ENCODE measurements around the gene F11.
"Not testable (repeated sequence)": the region's sequence is repeated elsewhere in the genome, so short reads cannot be mapped to it uniquely, and the experiment has no call there.

F11 gene

GRCh38 chr4:186234367-186234766, 31.6 kb upstream of the F11 start:
- Histone ChIP-seq H3K4me1 (ENCODE audit: control insufficient read depth, insufficient read depth, low read length) (no peaks in the 10 kb centered on the region), H3K9me3 (ENCODE audit: control insufficient read depth, low read length) (no peaks in the 10 kb centered on the region), H3K27me3 (ENCODE audit: control insufficient read depth, insufficient read depth, low read length, poor library complexity, severe bottlenecking) (no peaks in the 10 kb centered on the region), H3K36me3 (ENCODE audit: control insufficient read depth, insufficient read depth, low read length) (no peaks in the 10 kb centered on the region), H3K4me3 (ENCODE audit: insufficient read depth, low read depth, low read length) (no peak overlapping the region), H3K27ac (ENCODE audit: insufficient read depth, low read depth, low read length, poor library complexity, severe bottlenecking) (no peak overlapping the region)
- 84 to 85% methylated on average over 2 of the region's 2 CpGs for WGBS, 2 experiments

- WGBS, 2 experiments, result 87 to 93% methylated on average over 4 of the region's 4 CpGs
- H3K27ac ChIP-seq (ENCODE audit: insufficient read depth, low read depth, low read length, poor library complexity, severe bottlenecking), result no peak overlapping the region
- no peak overlapping the region for H3K4me3 ChIP-seq (ENCODE audit: insufficient read depth, low read depth, low read length)
- H3K36me3 ChIP-seq (ENCODE audit: control insufficient read depth, insufficient read depth, low read length), result no peaks in the 10 kb centered on the region
- no peaks in the 10 kb centered on the region for H3K27me3 ChIP-seq (ENCODE audit: control insufficient read depth, insufficient read depth, low read length, poor library complexity, severe bottlenecking)
- no peaks in the 10 kb centered on the region for H3K9me3 ChIP-seq (ENCODE audit: control insufficient read depth, low read length)
- H3K4me1 ChIP-seq (ENCODE audit: control insufficient read depth, insufficient read depth, low read length), result no peaks in the 10 kb centered on the region
Observed at GRCh38 chr4:186236126-186236525, 29.9 kb upstream of the F11 start.

- WGBS, 2 experiments, result 89 to 91% methylated on average over 7 of the region's 7 CpGs
- Histone ChIP-seq H3K9me3 (ENCODE audit: control insufficient read depth, low read length) (no peaks in the 10 kb centered on the region), H3K4me1 (ENCODE audit: control insufficient read depth, insufficient read depth, low read length) (no peaks in the 10 kb centered on the region)
Observed at GRCh38 chr4:186240452-186240847, 25.5 kb upstream of the F11 start.

GRCh38 chr4:186240848-186241491, 25.0 kb upstream of the F11 start:
- Histone ChIP-seq H3K4me3 (ENCODE audit: insufficient read depth, low read depth, low read length) (no peak overlapping the region), H3K4me1 (ENCODE audit: control insufficient read depth, insufficient read depth, low read length) (no peaks in the 10 kb centered on the region), H3K36me3 (ENCODE audit: control insufficient read depth, insufficient read depth, low read length) (no peaks in the 10 kb centered on the region), H3K27ac (ENCODE audit: insufficient read depth, low read depth, low read length, poor library complexity, severe bottlenecking) (no peak overlapping the region), H3K27me3 (ENCODE audit: control insufficient read depth, insufficient read depth, low read length, poor library complexity, severe bottlenecking) (no peaks in the 10 kb centered on the region), H3K9me3 (ENCODE audit: control insufficient read depth, low read length) (no peaks in the 10 kb centered on the region)
- 76% methylated on average over 7 of the region's 7 CpGs for WGBS, 2 experiments

More at GRCh38 chr4:186240452-186240847, 25.5 kb upstream of the F11 start:
- no peaks in the 10 kb centered on the region for H3K27me3 ChIP-seq (ENCODE audit: control insufficient read depth, insufficient read depth, low read length, poor library complexity, severe bottlenecking)
- no peaks in the 10 kb centered on the region for H3K36me3 ChIP-seq (ENCODE audit: control insufficient read depth, insufficient read depth, low read length)
- no peak overlapping the region for H3K27ac ChIP-seq (ENCODE audit: insufficient read depth, low read depth, low read length, poor library complexity, severe bottlenecking)
- no peak overlapping the region for H3K4me3 ChIP-seq (ENCODE audit: insufficient read depth, low read depth, low read length)

GRCh38 chr4:186241616-186242015, 24.4 kb upstream of the F11 start:
- WGBS, 2 experiments, result 66% methylated on average over 4 of the region's 4 CpGs

GRCh38 chr4:186242031-186242430, 24.0 kb upstream of the F11 start:
- H3K4me1 ChIP-seq (ENCODE audit: control insufficient read depth, insufficient read depth, low read length); H3K4me3 ChIP-seq (ENCODE audit: insufficient read depth, low read depth, low read length); H3K27me3 ChIP-seq (ENCODE audit: control insufficient read depth, insufficient read depth, low read length, poor library complexity, severe bottlenecking); H3K9me3 ChIP-seq (ENCODE audit: control insufficient read depth, low read length); H3K27ac ChIP-seq (ENCODE audit: insufficient read depth, low read depth, low read length, poor library complexity, severe bottlenecking); H3K36me3 ChIP-seq (ENCODE audit: control insufficient read depth, insufficient read depth, low read length): not testable (repeated sequence)
- WGBS, 2 experiments, result 41 to 58% methylated on average over 6 to 9 of the region's 10 CpGs

More at GRCh38 chr4:186241616-186242015, 24.4 kb upstream of the F11 start:
- Histone ChIP-seq H3K4me1 (ENCODE audit: control insufficient read depth, insufficient read depth, low read length) (no peaks in the 10 kb centered on the region), H3K27me3 (ENCODE audit: control insufficient read depth, insufficient read depth, low read length, poor library complexity, severe bottlenecking) (no peaks in the 10 kb centered on the region), H3K9me3 (ENCODE audit: control insufficient read depth, low read length) (no peaks in the 10 kb centered on the region), H3K36me3 (ENCODE audit: control insufficient read depth, insufficient read depth, low read length) (no peaks in the 10 kb centered on the region), H3K4me3 (ENCODE audit: insufficient read depth, low read depth, low read length) (no peak overlapping the region), H3K27ac (ENCODE audit: insufficient read depth, low read depth, low read length, poor library complexity, severe bottlenecking) (no peak overlapping the region)

DNA sequence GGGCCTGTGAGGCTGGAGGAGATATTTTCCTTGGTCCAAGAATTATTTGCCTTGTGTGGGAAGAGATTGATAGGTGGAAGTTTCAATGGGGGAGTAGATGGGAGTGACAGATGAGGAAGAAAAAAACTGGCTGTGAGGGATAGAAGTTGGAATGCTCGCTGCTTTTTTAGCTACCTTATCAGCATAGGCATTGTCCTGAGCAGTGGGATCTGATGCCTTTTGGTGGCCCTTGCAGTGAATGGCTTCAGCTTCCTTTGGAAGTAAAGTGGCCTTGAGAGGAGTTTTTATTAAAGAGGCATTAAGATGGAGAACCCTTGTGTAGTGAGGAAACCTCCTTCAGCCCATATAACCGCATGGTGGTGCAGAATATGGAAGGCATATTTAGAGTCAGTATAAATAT, 22.7 kb upstream of the F11 start:
- no peaks in the 10 kb centered on the region for H3K36me3 ChIP-seq (ENCODE audit: control insufficient read depth, insufficient read depth, low read length)
- H3K4me1 ChIP-seq (ENCODE audit: control insufficient read depth, insufficient read depth, low read length), result no peaks in the 10 kb centered on the region
- H3K27me3 ChIP-seq (ENCODE audit: control insufficient read depth, insufficient read depth, low read length, poor library complexity, severe bottlenecking), result no peaks in the 10 kb centered on the region

GRCh38 chr4:186244835-186245234, 21.2 kb upstream of the F11 start:
- WGBS, 2 experiments, result 66 to 67% methylated on average over 5 of the region's 5 CpGs
- no peaks in the 10 kb centered on the region for H3K36me3 ChIP-seq (ENCODE audit: control insufficient read depth, insufficient read depth, low read length)

More for the DNA sequence above, 22.7 kb upstream of the F11 start:
- 28 to 39% methylated on average over 2 of the region's 2 CpGs for WGBS, 2 experiments
- no peak overlapping the region for H3K27ac ChIP-seq (ENCODE audit: insufficient read depth, low read depth, low read length, poor library complexity, severe bottlenecking)
- H3K9me3 ChIP-seq (ENCODE audit: control insufficient read depth, low read length), result no peaks in the 10 kb centered on the region
- no peak overlapping the region for H3K4me3 ChIP-seq (ENCODE audit: insufficient read depth, low read depth, low read length)

GRCh38 chr4:186247062-186247752, 18.8 kb upstream of the F11 start:
- not testable (repeated sequence) for H3K4me1 ChIP-seq (ENCODE audit: control insufficient read depth, insufficient read depth, low read length); H3K4me3 ChIP-seq (ENCODE audit: insufficient read depth, low read depth, low read length); H3K27ac ChIP-seq (ENCODE audit: insufficient read depth, low read depth, low read length, poor library complexity, severe bottlenecking); H3K36me3 ChIP-seq (ENCODE audit: control insufficient read depth, insufficient read depth, low read length); H3K27me3 ChIP-seq (ENCODE audit: control insufficient read depth, insufficient read depth, low read length, poor library complexity, severe bottlenecking); H3K9me3 ChIP-seq (ENCODE audit: control insufficient read depth, low read length)
- WGBS, 2 experiments, result 47 to 48% methylated on average over 7 to 9 of the region's 9 CpGs

More at GRCh38 chr4:186244835-186245234, 21.2 kb upstream of the F11 start:
- H3K27me3 ChIP-seq (ENCODE audit: control insufficient read depth, insufficient read depth, low read length, poor library complexity, severe bottlenecking), result no peaks in the 10 kb centered on the region
- H3K4me3 ChIP-seq (ENCODE audit: insufficient read depth, low read depth, low read length), result no peak overlapping the region
- no peaks in the 10 kb centered on the region for H3K9me3 ChIP-seq (ENCODE audit: control insufficient read depth, low read length)
- no peak overlapping the region for H3K27ac ChIP-seq (ENCODE audit: insufficient read depth, low read depth, low read length, poor library complexity, severe bottlenecking)
- peaks cover 2% of the 10 kb centered on the region for H3K4me1 ChIP-seq (ENCODE audit: control insufficient read depth, insufficient read depth, low read length)

DNA sequence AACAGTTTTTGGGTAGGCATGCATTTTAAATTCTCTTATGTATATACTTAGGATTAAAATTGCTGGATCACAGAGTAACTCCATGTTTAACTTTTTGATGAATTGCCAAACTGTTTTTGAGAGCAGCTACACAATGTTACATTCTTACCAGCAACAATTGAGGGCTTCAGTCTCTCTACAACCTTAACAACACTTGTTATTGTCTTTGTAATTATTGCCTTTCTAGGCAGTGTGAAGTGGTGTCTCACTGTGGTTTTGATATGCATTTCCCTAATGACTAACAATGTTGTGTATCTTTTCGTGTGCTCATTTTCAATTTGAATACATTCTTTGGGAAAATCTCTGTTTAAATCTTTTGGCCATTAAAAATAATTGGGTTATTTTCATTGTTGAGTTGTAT, 17.3 kb upstream of the F11 start:
- WGBS, 2 experiments, result 8% methylated on average over 1 of the region's 1 CpG; no CpG with 5 or more reads in 1 of the 2 experiments
- Histone ChIP-seq H3K27ac (ENCODE audit: insufficient read depth, low read depth, low read length, poor library complexity, severe bottlenecking) (no peak overlapping the region), H3K4me1 (ENCODE audit: control insufficient read depth, insufficient read depth, low read length) (peaks cover 8% of the 10 kb centered on the region), H3K36me3 (ENCODE audit: control insufficient read depth, insufficient read depth, low read length) (no peaks in the 10 kb centered on the region), H3K4me3 (ENCODE audit: insufficient read depth, low read depth, low read length) (no peak overlapping the region), H3K27me3 (ENCODE audit: control insufficient read depth, insufficient read depth, low read length, poor library complexity, severe bottlenecking) (no peaks in the 10 kb centered on the region), H3K9me3 (ENCODE audit: control insufficient read depth, low read length) (no peaks in the 10 kb centered on the region)

All from ectodermal cell (in vitro differentiated cells).